ENCODE data around the gene CLDN20.

DNA sequence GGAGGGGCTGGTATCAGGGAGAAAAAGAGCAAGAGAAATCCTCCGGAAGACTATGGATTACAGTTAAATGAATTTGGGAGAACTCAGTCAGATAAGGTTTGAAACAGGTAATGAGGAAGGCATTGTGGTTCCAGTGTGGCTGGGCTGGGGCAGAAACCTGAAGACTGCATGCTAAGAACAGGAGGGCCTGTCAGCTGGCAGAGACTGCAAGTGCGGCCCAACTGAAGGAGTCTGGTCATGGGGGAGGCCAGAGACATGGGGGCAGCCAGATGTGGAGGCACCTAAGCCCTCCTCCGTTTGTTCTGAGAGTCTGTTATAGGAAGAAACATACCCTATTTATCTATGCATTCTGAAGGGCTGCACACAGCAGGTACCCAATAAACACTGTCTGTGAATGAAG lies 33.9 kb downstream of the CLDN20 start:
- TF ChIP-seq, protein P1, sequence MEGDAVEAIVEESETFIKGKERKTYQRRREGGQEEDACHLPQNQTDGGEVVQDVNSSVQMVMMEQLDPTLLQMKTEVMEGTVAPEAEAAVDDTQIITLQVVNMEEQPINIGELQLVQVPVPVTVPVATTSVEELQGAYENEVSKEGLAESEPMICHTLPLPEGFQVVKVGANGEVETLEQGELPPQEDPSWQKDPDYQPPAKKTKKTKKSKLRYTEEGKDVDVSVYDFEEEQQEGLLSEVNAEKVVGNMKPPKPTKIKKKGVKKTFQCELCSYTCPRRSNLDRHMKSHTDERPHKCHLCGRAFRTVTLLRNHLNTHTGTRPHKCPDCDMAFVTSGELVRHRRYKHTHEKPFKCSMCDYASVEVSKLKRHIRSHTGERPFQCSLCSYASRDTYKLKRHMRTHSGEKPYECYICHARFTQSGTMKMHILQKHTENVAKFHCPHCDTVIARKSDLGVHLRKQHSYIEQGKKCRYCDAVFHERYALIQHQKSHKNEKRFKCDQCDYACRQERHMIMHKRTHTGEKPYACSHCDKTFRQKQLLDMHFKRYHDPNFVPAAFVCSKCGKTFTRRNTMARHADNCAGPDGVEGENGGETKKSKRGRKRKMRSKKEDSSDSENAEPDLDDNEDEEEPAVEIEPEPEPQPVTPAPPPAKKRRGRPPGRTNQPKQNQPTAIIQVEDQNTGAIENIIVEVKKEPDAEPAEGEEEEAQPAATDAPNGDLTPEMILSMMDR (IDR thresholded peaks at IDR 0.05) = no peak
- no peak for TF ChIP-seq POLR2A (IDR thresholded peaks at IDR 0.05)
